ENCODE results near the gene FBXL17.

The FBXL17 gene

DNA sequence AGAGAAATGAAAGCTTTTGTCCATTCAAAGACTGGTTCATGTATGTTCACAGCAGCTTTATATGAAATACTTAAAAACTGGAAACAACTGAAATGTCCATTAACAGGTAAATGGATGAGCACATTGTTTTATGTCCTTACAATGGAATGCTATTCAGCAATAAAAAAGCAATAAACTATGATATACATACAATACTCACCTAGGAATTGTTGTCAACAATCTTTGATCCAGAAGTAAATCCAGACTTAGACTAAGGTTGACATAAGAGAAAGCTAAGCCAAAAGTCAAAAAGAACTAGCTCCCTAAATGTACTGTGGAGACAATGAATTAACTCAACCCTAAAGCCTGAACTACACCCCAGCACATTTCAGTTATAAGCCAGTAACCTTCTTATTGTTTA is 54.9 kb downstream of the FBXL17 start:
- Histone ChIP-seq H3K4me1 (ENCODE audit: control insufficient read depth, insufficient read depth, low read length) (no peaks in the 10 kb centered on the region), H3K4me3 (ENCODE audit: low read depth, low read length) (no peak overlapping the region), H3K9me3 (ENCODE audit: control insufficient read depth, insufficient read depth, low read depth, low read length) (no peaks in the 10 kb centered on the region), H3K27ac (ENCODE audit: extremely low read depth, low read depth, low read length) (no peak overlapping the region), H3K36me3 (ENCODE audit: control insufficient read depth in 2 of 2, insufficient read depth in 1 of 2, low read length in 2 of 2) (no peaks in the 10 kb centered on the region)
- TF ChIP-seq ZNF548 (tag by site-specific recombination; IDR thresholded peaks at IDR 0.05) (no peak), ZNF324 (tag by site-specific recombination; IDR thresholded peaks at IDR 0.05) (no peak), HOXA7 (CRISPR knock-in tag; IDR thresholded peaks at IDR 0.05; ENCODE audit: borderline replicate concordance) (no peak)
- POLR2A ChIA-PET: no interaction called here
- CTCF ChIA-PET: interaction anchor here (0.7 kb wide), 1 partner anchor 1875 kb away, joined by 3 read pairs; no protein-coding TSS in a partner anchor

DNA sequence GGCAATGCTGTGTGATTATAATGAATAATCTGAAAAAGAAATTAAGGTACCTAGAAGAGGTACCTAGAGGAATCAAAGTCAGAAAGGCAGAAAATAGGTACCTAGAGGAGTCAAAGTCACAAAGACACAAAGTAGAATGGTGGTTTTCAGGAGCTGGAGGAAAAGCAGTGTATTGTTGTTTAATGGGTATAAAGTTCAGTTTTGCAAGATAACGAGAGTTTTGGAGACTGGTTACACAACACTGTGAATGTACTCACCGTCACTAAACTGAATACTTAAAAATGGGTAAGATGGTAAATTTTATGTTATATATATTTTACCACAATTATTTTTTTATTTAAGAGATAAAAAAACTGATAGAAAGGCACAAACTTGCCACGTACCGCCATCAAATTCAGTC is 57.0 kb downstream of the FBXL17 start:
- no peak overlapping the region for H3K27ac ChIP-seq (ENCODE audit: extremely low read depth, low read depth, low read length)
- H3K9me3 ChIP-seq (ENCODE audit: control insufficient read depth, insufficient read depth, low read depth, low read length): no peaks in the 10 kb centered on the region
- no peaks in the 10 kb centered on the region for H3K36me3 ChIP-seq (ENCODE audit: control insufficient read depth in 2 of 2, insufficient read depth in 1 of 2, low read length in 2 of 2)
- no peaks in the 10 kb centered on the region for H3K4me1 ChIP-seq (ENCODE audit: control insufficient read depth, insufficient read depth, low read length)
- no peak overlapping the region for H3K4me3 ChIP-seq (ENCODE audit: low read depth, low read length)
- TF ChIP-seq, protein P1, sequence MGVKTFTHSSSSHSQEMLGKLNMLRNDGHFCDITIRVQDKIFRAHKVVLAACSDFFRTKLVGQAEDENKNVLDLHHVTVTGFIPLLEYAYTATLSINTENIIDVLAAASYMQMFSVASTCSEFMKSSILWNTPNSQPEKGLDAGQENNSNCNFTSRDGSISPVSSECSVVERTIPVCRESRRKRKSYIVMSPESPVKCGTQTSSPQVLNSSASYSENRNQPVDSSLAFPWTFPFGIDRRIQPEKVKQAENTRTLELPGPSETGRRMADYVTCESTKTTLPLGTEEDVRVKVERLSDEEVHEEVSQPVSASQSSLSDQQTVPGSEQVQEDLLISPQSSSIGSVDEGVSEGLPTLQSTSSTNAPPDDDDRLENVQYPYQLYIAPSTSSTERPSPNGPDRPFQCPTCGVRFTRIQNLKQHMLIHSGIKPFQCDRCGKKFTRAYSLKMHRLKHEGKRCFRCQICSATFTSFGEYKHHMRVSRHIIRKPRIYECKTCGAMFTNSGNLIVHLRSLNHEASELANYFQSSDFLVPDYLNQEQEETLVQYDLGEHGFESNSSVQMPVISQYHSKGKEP (tag by site-specific recombination; IDR thresholded peaks at IDR 0.05): no peak
- TF ChIP-seq, protein P2, sequence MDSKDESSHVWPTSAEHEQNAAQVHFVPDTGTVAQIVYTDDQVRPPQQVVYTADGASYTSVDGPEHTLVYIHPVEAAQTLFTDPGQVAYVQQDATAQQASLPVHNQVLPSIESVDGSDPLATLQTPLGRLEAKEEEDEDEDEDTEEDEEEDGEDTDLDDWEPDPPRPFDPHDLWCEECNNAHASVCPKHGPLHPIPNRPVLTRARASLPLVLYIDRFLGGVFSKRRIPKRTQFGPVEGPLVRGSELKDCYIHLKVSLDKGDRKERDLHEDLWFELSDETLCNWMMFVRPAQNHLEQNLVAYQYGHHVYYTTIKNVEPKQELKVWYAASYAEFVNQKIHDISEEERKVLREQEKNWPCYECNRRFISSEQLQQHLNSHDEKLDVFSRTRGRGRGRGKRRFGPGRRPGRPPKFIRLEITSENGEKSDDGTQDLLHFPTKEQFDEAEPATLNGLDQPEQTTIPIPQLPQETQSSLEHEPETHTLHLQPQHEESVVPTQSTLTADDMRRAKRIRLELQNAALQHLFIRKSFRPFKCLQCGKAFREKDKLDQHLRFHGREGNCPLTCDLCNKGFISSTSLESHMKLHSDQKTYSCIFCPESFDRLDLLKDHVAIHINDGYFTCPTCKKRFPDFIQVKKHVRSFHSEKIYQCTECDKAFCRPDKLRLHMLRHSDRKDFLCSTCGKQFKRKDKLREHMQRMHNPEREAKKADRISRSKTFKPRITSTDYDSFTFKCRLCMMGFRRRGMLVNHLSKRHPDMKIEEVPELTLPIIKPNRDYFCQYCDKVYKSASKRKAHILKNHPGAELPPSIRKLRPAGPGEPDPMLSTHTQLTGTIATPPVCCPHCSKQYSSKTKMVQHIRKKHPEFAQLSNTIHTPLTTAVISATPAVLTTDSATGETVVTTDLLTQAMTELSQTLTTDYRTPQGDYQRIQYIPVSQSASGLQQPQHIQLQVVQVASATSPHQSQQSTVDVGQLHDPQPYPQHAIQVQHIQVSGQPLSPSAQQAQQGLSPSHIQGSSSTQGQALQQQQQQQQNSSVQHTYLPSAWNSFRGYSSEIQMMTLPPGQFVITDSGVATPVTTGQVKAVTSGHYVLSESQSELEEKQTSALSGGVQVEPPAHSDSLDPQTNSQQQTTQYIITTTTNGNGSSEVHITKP (tag by site-specific recombination; IDR thresholded peaks at IDR 0.05): no peak
- TF ChIP-seq ZNF701 (tag by site-specific recombination; IDR thresholded peaks at IDR 0.05) (no peak), GLIS2 (tag by site-specific recombination; IDR thresholded peaks at IDR 0.05) (no peak), ZNF560 (tag by site-specific recombination; IDR thresholded peaks at IDR 0.05; ENCODE audit: borderline replicate concordance) (no peak), ZNF510 (tag by site-specific recombination; IDR thresholded peaks at IDR 0.05; ENCODE audit: insufficient replicate concordance) (no peak), ZXDB (tag by site-specific recombination; IDR thresholded peaks at IDR 0.05) (no peak), ZNF626 (tag by site-specific recombination; IDR thresholded peaks at IDR 0.05) (no peak)
- TF ChIP-seq, protein P3, sequence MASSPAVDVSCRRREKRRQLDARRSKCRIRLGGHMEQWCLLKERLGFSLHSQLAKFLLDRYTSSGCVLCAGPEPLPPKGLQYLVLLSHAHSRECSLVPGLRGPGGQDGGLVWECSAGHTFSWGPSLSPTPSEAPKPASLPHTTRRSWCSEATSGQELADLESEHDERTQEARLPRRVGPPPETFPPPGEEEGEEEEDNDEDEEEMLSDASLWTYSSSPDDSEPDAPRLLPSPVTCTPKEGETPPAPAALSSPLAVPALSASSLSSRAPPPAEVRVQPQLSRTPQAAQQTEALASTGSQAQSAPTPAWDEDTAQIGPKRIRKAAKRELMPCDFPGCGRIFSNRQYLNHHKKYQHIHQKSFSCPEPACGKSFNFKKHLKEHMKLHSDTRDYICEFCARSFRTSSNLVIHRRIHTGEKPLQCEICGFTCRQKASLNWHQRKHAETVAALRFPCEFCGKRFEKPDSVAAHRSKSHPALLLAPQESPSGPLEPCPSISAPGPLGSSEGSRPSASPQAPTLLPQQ (tag by site-specific recombination; IDR thresholded peaks at IDR 0.05): no peak
- ChIA-PET POLR2A (no interaction called here), CTCF (no interaction called here)

DNA sequence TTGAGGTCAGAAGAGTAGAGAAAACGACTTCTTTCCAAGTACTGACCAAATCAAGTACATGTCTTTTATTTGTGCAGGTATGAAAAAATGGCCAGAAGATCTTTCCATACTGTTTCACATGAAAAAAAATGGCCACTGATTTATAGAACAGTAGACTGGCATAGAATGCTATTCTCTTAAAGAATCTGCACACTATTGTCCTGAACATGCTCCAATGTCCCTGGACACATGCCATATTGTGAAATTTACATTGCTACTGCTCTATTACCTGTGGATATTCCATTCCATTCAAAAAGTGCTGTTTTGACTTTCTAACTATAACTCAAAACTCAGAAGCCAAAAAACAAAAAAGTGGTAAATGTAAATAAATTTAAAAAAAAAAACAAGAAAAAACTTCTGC is 60.6 kb downstream of the FBXL17 start:
- no peaks in the 10 kb centered on the region for H3K36me3 ChIP-seq (ENCODE audit: control insufficient read depth in 2 of 2, insufficient read depth in 1 of 2, low read length in 2 of 2)
- no peak overlapping the region for H3K27ac ChIP-seq (ENCODE audit: extremely low read depth, low read depth, low read length)
- H3K4me3 ChIP-seq (ENCODE audit: low read depth, low read length): no peak overlapping the region
- ChIA-PET CTCF (no interaction called here), POLR2A (no interaction called here)
- no peaks in the 10 kb centered on the region for H3K4me1 ChIP-seq (ENCODE audit: control insufficient read depth, insufficient read depth, low read length)
- H3K9me3 ChIP-seq (ENCODE audit: control insufficient read depth, insufficient read depth, low read depth, low read length): no peaks in the 10 kb centered on the region
- TF ChIP-seq ZNF335 (tag by site-specific recombination; conservative IDR thresholded peaks at IDR 0.05) (no peak), ZNF350 (tag by site-specific recombination; IDR thresholded peaks at IDR 0.05) (no peak), ZNF792 (tag by site-specific recombination; IDR thresholded peaks at IDR 0.05) (no peak)
